MG63 (cell line): ENCODE measurements around the gene SIX6. TPM values are rescaled to one million over a fixed set of nuclear protein-coding genes. Genes with fewer than 3 reads are reported as not detected.
A peak's percentile ranks its signal among the peaks of the same experiment; 100 is the strongest.
"Not testable (repeated sequence)": the region's sequence is repeated elsewhere in the genome, so short reads cannot be mapped to it uniquely, and the experiment has no call there.

Experiments
- DNase-seq: peaks from one replicate; pipeline ENCODE4 v3.0.0-alpha.2; 2020
- H3K27me3 ChIP-seq: fragments of 250-450 bp; sonication (Bioruptor Pico); 2 replicates; pipeline ENCODE4 v1.5.1; 2020; ENCODE audit warnings: mild to moderate bottlenecking, moderate library complexity
- H3K36me3 ChIP-seq: fragments of 250-450 bp; sonication (Bioruptor Pico); 2 replicates; pipeline ENCODE4 v1.5.1; 2020; ENCODE audit warnings: mild to moderate bottlenecking, moderate library complexity
- H3K4me3 ChIP-seq: fragments of 250-450 bp; sonication (Bioruptor Pico); 2 replicates; pipeline ENCODE4 v1.5.1; 2020; ENCODE audit warnings: mild to moderate bottlenecking, moderate library complexity
- H3K9me3 ChIP-seq: fragments of 250-450 bp; sonication (Bioruptor Pico); 2 replicates; pipeline ENCODE4 v1.5.1; 2020; ENCODE audit warnings: mild to moderate bottlenecking, moderate library complexity
- total RNA-seq: library from RNA; depleted of rRNA; stranded (reverse); fragments of >200 nt; shearing (Covaris generic); gene quantifications from 2 replicates; pipeline ENCODE4 v1.2.3, GENCODE V29; 2014; ENCODE audit warnings: low replicate concordance; rRNA removed

SIX6 gene
- not detected in 2 replicates for total RNA-seq

DNA sequence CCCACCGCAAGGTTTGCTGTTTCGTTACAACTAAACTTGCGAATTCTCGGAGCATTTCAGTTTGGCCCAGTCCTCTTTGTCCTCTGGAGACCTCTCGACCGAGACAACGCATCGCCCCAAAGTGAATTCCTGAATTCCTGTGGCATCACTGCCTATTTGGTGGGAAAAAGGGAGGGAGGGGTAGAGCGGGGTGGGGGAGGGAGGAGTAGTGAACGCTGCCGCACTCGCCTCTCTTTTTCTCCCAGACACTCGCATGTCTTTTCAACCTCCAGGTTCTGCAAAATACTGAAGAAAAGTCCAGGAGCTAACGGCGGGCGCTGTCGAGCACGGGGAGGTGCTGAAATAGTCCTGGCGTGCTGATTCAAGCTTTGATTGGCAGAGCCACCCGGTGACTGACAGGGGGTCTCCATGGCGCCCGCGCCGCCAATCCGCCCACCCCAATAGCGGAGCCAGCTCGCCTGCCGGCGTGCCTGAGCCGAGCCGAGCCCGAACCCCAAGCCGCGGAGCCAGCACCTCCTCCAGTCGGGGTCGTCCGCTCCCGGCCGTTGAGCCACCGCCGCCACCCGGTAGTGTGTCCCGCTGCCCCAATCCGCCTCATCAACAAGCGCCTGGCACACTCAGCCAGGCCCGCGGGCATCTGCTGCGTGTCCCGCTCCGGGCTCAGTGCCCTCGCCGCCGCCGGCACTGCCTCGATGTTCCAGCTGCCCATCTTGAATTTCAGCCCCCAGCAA, at the start of gene SIX6:
TSS of gene SIX6 (plus strand) at position 440 of the 731 bp plus-strand sequence. CDS start at position 693, 253 bp downstream.
- Histone ChIP-seq H3K4me3 (peak within 1 kb of the TSS; percentile 17; the same call in 1 of the 2 replicates), H3K27me3 (peaks cover 35% of the 10 kb centered on the region), H3K9me3 (no peaks in the 10 kb centered on the region), H3K36me3 (no peaks in the 10 kb centered on the region)
- peak; percentile 30 for DNase-seq

DNA sequence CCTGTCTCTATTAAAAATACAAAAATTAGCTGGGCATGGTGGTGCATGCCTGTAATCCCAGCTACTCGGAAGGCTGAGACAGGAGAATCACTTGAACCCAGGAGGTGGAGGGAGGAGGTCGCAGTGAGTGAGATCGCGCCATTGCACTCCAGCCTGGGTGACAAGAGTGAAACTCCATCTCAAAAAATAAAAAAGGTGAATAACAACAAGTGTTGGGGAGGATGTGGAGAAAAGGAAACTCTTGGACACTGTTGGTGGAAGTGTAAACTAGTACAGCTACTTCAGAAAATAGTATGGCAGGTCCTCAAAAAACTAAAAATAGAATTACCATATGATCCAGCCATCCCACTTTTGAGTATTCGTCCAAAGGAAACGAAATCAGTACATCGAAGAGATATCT, 28.7 kb upstream of the SIX6 start:
- not testable (repeated sequence) for H3K9me3 ChIP-seq, H3K27me3 ChIP-seq, DNase-seq, H3K36me3 ChIP-seq, H3K4me3 ChIP-seq

DNA sequence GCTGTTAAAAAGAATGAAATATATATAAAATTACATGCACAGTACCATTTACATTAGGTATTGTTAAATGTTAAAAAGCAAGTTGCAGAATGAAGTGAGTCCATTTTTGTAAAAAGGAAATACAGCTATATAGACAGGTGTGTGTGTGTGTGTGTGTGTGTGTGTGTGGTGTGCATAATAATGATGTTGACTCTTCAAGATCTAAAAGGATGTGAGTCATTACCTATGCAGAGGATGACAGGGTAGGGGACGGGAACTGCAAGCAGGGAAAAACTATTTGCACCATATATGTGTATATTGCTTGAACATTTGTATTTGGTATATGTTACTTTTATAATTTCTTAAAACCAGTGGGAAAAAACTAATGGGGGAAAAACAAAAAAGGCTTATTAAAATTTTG, 26.2 kb upstream of the SIX6 start:
- peaks cover 30% of the 10 kb centered on the region for H3K27me3 ChIP-seq
- no peak for DNase-seq
- no peak overlapping the region for H3K4me3 ChIP-seq
- no peaks in the 10 kb centered on the region for H3K36me3 ChIP-seq
- H3K9me3 ChIP-seq, result no peaks in the 10 kb centered on the region

DNA sequence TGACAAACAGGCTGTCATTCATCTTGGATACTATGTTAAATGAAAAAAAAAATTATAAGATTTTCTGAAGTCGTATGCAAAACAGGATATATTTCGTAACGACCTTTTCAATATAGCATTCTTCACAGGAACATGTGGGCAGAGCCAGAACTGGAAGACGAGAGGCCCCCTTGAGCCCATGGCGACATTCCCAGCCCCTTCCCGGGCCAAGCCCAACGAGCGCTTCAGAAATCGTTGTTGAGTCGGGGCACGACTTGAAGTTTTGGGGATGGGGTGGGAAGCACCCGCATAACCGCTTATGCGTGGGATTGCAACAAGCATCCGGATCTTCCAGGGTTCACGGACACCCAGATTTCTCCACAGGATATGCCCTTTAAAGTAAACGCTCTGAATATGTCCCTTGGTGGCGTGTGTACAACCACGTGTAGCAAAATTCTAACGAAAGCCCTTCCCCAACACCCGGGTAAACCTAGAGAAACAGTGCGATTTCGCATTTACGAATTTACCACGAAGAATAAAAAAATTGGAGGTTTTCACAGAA, 23.8 kb upstream of the SIX6 start:
- peaks cover 32% of the 10 kb centered on the region for H3K27me3 ChIP-seq
- DNase-seq, result no peak
- H3K36me3 ChIP-seq, result no peaks in the 10 kb centered on the region
- H3K4me3 ChIP-seq, result peak overlapping the region; percentile 35
- no peaks in the 10 kb centered on the region for H3K9me3 ChIP-seq

DNA sequence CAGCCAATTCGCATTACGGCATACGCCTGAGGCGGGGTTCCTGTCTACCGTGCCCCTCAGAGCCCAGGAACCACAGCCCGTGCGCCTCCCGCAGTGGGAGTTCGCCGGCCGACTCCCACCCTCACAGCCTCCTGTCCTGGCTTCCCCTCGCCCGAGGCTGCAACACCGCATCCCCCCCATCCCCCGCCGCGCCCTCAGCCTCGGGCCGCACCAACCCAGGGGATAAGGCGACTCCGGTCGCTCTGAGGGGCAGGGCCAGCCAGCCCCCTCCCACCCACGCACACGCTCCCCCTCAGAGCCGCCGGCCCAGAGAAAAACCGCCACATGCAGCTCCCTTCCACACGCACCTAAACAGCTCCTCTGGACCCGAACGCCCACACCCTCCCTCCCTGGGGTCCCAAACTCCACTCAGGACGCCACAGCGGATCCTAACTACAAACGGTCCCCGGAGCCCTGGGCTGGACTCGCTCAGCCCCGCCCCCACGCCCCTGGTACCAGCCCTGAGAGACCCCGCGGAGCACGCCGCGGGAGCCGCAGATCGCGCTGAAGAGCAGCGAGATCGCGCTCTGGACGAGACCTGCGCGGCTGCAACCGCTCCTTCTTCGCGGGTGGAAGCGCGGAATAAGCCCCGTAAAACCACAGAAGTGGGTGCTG, 23.2 kb upstream of the SIX6 start, which contains the start of gene C14orf39:
TSS of gene C14orf39 (minus strand) at position 466 of the 654 bp plus-strand sequence. CDS start 985 bp downstream, outside the sequence.
- Histone ChIP-seq H3K36me3 (no peaks in the 10 kb centered on the region), H3K27me3 (peaks cover 32% of the 10 kb centered on the region), H3K9me3 (no peaks in the 10 kb centered on the region), H3K4me3 (peak within 1 kb of the TSS; percentile 35)
- DNase-seq, result peak; percentile 35

DNA sequence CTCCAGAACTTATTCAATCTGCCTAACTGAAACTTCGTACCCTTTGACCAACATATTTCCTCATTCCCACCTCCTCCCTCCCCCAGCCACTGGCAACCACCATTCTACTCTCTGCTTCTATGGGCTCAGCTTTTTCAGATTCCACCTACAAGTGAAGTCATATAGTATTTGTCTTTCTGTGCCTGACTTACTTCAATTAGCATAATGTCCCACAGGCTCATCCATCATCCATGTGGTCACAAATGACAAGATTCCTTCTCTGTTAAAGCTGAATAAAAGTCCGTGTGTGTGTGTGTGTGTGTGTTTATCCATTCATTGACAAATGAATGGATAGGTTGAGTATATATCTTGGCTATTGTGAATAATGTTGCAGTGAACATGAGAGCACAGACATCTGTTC, 21.7 kb upstream of the SIX6 start:
- H3K36me3 ChIP-seq, result no peaks in the 10 kb centered on the region
- H3K4me3 ChIP-seq, result no peak overlapping the region
- H3K27me3 ChIP-seq, result peaks cover 32% of the 10 kb centered on the region
- no peaks in the 10 kb centered on the region for H3K9me3 ChIP-seq
- no peak for DNase-seq

DNA sequence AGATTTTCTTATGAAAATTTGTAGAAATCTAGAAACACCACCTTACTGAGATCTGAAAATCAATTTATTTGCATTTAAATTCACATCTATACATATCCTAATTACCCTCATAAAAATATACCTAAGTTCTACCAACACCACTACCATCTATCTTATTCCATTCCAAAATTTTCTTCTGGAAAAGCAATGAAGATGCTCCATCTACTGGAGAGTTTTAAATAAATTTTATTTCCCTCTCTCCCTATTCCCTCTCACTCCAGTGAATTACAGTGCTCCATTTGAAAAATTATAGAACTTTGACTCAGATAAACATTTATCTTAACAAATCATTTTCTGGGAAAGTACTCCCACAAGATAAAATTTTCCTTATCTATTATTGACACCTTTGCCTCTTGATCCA, 20.8 kb upstream of the SIX6 start:
- Histone ChIP-seq H3K9me3 (no peaks in the 10 kb centered on the region), H3K27me3 (peaks cover 32% of the 10 kb centered on the region), H3K36me3 (no peaks in the 10 kb centered on the region), H3K4me3 (no peak overlapping the region)
- no peak for DNase-seq

DNA sequence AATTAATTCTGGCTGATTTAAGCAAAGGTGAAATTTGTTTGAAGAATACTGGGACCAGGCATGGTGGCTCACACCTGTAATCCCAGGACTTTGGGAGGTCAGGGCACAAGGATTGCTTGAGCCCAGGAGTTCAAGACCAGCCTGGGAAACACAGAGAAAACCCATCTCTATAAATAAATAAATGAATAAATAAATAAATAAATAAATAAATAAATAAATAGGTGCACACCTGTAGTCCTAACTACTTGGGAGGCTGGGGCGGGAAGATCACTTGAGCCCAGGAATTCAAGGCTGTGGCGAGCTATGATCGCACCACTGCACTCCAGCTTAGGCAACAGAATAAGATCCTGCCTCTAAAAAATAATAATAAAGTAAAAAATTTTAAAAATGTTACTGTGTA, 18.7 kb upstream of the SIX6 start:
- H3K9me3 ChIP-seq, result no peaks in the 10 kb centered on the region
- H3K27me3 ChIP-seq, result peaks cover 25% of the 10 kb centered on the region

DNA sequence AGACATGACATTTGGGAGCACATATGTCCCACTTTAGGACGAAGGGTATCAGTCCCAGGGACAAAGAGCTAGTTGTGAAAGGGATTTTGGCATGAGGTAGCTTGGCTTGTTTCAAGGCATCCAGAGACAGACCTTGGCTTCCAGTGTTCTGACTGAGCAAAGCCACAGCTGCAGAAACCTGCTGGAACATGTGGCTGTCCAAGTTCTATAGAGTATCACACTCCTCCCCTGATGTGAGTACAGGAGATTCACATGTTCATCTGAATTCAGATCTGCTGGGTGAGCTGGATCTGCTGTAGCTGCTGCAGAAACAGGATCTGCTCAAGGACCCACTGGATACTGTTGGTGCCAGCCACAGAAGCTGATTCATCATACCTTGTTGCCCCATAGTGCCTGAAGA, 13.0 kb upstream of the SIX6 start:
- no peaks in the 10 kb centered on the region for H3K9me3 ChIP-seq
- no peaks in the 10 kb centered on the region for H3K27me3 ChIP-seq
- DNase-seq, result no peak
- no peak overlapping the region for H3K4me3 ChIP-seq
- H3K36me3 ChIP-seq, result no peaks in the 10 kb centered on the region

More for the DNA sequence above, 18.7 kb upstream of the SIX6 start:
- H3K36me3 ChIP-seq, result no peaks in the 10 kb centered on the region
- DNase-seq, result no peak
- H3K4me3 ChIP-seq, result no peak overlapping the region

DNA sequence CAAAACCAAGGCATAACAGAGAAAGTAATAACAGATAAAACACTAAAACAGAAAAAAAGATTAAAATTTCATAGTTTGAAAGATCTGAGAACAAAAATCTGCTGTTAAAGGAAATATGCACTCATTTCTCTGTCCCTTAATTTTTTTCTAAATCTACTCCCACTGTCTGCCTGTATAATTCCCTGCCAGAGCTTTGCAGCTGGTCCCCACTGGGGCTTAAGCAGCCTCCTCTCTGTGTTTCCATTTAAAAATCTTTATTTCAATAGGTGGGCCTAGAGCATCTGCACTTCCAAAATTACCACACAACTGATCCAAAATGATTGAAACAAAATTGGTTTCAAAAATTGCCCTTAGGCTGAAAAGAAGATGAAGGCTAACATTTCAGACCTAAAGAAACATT, 6.4 kb upstream of the SIX6 start:
- Histone ChIP-seq H3K36me3 (no peaks in the 10 kb centered on the region), H3K9me3 (no peaks in the 10 kb centered on the region), H3K27me3 (peaks cover 7% of the 10 kb centered on the region; the same call in 1 of the 2 replicates), H3K4me3 (no peak overlapping the region)
- DNase-seq, result no peak

DNA sequence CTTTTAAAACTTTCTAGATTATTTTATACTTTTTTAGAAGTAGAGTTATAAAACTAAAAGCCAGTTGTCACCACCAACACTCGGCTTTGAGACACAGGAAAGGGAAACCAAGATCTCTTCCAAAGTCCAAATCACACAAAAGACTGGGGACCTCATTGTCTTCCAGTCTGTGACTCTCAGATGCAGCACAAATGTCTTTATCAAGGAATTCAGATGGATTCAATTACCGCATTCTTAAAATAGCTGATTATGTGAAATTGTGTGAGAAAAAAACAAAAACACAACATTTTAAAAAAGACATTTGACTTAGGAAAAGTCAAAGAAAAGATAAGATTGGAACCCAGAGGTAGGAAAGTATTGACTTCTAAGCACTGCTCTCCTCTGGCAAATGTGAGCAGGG, 3.5 kb upstream of the SIX6 start:
- no peak for DNase-seq
- no peaks in the 10 kb centered on the region for H3K36me3 ChIP-seq
- peaks cover 25% of the 10 kb centered on the region for H3K27me3 ChIP-seq
- no peaks in the 10 kb centered on the region for H3K9me3 ChIP-seq
- no peak overlapping the region for H3K4me3 ChIP-seq

DNA sequence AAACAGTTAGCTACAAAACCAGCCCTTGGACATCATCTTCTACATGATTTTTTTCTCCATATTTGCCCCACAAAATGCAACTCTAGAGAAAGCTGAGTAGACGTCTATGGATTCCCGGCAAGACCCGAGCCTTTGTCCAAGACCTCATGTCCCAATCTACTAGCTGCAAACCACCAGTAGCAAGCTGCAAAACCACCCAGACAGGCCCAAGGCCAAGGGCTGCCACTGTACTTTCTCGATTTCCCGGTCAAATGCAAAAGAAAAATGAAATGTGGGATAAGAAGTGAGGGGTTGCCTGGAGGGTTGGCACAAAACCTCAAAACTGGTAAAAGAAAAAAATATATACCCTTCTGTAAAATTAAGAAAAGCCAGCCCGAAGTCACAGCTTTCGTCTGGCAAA, 2.9 kb upstream of the SIX6 start:
- DNase-seq, result no peak
- Histone ChIP-seq H3K36me3 (no peaks in the 10 kb centered on the region), H3K27me3 (peaks cover 27% of the 10 kb centered on the region), H3K4me3 (no peak overlapping the region), H3K9me3 (no peaks in the 10 kb centered on the region)

DNA sequence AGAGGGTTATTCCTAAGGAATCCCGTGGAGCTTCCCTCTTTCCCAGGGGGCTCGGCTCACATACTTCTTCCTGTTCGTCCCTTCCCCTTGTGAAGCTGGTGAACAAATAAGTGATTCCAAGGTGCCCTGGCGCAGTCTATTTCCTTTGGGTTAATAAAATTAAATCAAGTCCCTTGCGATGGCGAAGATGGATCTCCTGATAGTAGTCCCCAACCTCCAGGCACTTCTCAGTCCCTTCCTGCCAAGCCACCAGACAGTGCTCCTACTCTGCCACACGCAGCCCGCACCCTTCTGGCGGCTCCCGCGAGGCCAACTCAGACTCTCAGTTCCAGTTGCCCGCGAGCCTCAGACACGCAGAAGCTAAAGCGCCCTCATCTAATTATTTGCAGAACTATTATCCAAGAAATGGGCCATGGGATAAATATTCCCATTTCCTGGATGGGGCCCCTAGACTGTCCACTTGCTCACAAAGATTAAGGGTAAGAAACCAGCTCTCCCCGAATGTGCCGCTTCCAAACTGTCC, 2.4 kb upstream of the SIX6 start:
- no peak overlapping the region for H3K4me3 ChIP-seq
- H3K9me3 ChIP-seq, result no peaks in the 10 kb centered on the region
- H3K36me3 ChIP-seq, result no peaks in the 10 kb centered on the region
- peaks cover 31% of the 10 kb centered on the region for H3K27me3 ChIP-seq
- no peak for DNase-seq

DNA sequence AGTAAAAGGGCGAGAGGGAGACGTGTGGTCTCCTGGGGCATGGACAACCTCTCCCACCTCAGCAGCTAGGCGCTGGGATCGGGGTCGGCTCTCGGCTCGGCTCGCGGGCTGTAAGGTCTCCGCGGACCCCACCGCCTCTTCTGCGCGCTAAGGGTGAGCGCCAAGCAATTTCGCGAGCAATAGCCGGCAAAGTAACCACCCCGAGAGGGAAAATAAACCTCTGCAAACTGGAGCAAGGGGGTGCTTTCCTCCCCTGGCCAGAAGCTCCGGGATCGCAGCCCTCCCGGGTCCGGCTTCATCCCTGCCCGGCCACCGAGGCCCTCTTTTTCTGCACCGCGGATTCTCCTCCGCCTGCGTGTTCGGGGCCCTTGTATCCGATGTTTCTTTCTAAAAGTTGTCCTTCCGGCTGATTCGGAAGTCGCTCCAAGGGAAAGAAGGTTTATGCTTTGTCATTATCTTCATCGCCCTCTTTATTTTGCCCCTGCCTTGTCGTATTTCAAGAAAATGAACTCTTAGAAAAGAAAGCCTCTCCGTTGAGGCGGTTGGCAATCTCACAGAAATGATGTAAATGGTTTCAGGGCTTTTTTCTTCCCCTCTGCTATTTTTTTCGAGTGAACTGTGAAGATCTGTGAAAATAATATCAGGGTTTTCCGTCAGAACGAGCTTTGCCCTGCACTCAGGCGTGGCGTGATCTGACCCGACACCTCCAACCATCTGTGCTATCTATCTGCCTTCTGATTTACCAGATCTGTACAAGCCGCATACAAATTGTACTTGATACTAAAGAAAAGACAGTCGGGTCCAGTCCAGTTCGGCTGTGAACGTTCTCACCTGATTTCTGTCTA, 1.7 kb upstream of the SIX6 start:
- Histone ChIP-seq H3K27me3 (peaks cover 31% of the 10 kb centered on the region), H3K36me3 (no peaks in the 10 kb centered on the region), H3K4me3 (no peak overlapping the region), H3K9me3 (no peaks in the 10 kb centered on the region)
- DNase-seq, result no peak

DNA sequence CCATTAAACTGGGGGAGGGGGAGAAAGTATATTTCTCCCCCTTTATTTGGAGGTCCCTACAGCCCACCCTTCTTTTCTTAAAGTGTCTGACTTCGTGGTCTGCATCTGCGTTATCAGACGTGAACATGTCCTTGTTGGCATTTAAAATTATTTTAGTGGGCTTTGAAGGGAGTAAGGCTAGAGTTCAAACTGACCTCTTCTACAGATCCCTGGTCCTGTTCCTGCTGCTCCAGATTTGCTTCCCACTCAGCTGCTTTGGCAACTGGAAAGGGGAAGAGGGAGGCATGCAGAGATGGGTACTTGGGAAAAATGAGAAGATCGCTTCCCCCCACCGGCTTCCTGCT, 611 bp upstream of the SIX6 start:
- Histone ChIP-seq H3K9me3 (no peaks in the 10 kb centered on the region), H3K36me3 (no peaks in the 10 kb centered on the region), H3K4me3 (no peak overlapping the region), H3K27me3 (peaks cover 33% of the 10 kb centered on the region)
- DNase-seq, result no peak

DNA sequence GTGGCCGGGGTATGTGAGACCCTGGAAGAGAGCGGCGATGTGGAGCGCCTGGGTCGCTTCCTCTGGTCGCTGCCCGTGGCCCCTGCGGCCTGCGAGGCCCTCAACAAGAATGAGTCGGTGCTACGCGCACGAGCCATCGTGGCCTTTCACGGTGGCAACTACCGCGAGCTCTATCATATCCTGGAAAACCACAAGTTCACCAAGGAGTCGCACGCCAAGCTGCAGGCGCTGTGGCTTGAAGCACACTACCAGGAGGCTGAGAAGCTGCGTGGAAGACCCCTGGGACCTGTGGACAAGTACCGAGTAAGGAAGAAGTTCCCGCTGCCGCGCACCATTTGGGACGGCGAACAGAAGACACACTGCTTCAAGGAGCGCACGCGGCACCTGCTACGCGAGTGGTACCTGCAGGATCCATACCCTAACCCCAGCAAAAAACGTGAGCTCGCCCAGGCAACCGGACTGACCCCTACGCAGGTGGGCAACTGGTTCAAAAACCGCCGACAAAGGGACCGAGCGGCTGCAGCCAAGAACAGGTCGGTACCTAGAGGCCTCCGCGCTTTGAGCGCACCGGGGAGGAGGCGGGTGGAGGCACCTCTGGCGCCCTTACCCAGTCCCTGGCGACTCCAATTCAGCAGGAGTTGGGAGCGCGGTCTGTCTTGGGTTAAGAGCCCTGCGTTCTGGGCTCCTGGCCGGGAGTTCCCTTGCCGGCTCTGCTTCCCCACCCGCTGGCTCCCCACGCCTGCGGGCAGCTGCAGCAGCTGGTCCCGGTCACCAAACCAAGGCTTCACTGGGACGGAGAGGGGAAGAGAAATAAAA, 700 bp downstream of the SIX6 start:
- Histone ChIP-seq H3K27me3 (peaks cover 41% of the 10 kb centered on the region), H3K36me3 (no peaks in the 10 kb centered on the region), H3K9me3 (no peaks in the 10 kb centered on the region), H3K4me3 (no peak overlapping the region)
- no peak for DNase-seq
